SH-SY5Y (cell line): ENCODE results near the gene YIPF5.
A peak's percentile ranks its signal among the peaks of the same experiment; 100 is the strongest.

Experiments
- GATA2 ChIP-seq: IDR thresholded peaks from 2 replicates; pipeline ENCODE4 v1.6.1; 2011; ENCODE audit warnings: mild to moderate bottlenecking, low read depth, low read length
- GATA3 ChIP-seq: IDR thresholded peaks from 2 replicates; pipeline ENCODE4 v1.6.1; 2011; ENCODE audit warnings: low read depth, mild to moderate bottlenecking, low read length, moderate library complexity

The YIPF5 gene

DNA sequence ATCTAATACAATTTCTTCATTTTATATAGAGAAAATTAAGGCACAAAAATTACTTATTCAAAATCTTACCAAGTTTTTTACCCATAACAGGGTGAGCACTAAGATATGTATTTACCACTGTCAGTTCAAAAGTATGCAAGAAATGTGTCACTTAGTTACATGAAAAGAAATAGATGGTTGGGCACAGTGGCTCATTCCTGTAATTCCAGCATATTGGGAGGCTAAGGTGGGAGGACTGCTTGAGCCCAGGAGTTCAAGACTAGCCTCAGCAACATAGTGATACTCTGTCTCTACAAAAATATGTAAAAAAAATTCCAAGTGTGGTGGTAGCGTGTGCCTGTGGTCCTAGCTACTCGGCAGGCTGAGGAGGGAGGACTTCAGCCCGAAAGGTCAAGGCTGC is 19.4 kb downstream of the YIPF5 start:
- TF ChIP-seq GATA3 (no peak), GATA2 (no peak)

DNA sequence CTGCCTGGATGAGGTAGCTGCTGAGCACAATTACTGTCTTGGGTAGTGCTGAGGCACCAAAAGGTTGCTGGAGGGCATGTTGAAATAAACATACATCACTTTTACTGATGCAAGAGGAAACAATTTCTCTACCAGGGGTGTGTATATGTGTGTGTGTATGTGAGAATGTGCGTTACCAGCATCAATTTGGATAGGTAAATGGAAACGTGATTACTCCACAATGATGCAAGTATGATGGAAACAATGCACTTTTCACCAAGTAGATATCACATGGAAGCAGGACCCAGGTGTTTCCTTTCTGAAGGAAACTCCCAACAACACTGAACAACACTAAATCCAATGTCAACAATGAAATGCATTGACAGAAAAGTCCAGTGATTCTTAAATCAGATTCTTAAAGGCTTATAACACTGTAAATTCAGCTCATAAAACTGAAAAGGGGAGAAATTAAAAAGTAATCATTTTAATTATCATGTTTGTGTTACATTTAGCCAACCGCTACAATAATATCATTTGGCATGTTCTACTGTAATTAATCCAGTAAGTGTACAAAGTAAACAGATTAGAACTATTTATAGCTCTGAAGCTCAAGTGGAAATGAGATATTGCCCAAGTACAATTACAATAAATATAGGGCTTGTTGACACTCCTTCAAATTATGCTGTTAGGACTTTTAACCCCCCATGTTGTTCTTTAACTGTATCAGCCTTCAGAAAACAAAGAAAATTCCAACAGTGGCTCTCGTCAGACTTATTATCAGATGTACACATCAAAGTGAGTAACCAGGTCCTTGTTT is 25.3 kb downstream of the YIPF5 start:
- no peak for TF ChIP-seq GATA3
- no peak for TF ChIP-seq GATA2

DNA sequence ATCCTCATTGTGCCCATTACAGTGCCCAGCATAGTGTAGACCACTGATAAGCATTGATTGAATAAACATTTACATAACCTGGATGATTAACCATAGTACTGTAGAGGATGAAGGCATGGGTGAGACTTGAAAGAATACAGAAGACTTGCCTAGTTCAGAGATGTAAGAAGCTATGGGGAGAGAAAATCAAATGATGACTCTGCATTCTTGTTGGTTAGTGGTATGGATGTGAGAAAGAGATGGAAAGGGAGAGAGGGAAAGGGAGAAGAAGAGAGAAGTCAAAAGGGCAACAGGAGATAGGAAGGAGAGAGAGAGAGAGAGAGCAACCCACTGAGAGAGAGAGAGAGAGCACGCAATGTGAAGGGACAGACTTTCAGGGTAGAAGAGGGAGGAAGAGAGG is 26.8 kb downstream of the YIPF5 start:
- no peak for TF ChIP-seq GATA3
- no peak for TF ChIP-seq GATA2

DNA sequence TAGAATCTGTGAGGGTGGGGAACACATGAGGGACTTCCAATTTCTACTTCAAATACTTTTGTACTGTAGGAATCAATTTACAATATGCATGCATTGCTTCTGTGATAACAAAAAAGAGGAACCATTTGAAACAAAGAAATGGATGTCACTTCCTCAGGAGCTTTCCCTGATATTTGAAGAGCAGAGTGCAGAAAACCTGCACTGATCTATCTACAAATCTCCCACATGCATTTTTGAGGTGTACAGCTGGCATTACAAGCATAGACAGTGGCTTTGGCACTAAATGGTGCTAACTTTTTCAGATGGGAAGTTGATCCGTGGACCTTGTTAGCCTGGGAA is 27.7 kb downstream of the YIPF5 start:
- TF ChIP-seq GATA3, result no peak
- TF ChIP-seq GATA2, result no peak

DNA sequence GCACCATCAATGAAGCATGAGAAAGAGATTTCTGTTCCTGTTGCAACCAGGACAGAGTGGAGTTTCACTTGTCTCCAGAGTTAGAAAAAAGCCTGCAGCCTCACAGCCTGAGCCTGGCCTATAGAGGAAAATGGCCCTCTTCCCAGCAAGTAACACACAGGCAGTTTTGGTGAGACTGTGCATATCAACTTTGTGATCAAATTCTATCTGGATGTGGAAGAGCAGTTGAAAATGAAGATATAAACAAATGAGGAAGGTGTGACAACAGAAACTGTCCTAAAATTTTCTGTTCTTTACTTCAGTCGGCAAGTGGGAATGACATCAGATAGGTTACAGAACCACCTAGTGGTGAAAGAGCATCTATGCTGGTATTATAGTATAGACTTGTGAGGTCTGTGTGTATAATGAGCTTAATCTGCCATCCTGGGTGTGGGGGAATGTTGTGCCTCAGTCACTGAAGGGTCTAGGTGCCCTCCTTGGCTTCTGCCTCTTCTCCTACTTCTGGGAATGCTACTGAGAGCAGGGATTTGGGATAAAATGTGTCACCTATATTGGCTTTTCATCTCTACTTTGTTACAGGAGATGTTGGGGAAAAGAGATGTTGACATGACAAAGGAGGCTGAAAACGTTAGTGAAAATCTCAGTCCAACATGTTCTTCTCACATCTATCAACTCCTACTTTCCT is 28.2 kb downstream of the YIPF5 start:
- TF ChIP-seq GATA3, result no peak
- TF ChIP-seq GATA2, result no peak

DNA sequence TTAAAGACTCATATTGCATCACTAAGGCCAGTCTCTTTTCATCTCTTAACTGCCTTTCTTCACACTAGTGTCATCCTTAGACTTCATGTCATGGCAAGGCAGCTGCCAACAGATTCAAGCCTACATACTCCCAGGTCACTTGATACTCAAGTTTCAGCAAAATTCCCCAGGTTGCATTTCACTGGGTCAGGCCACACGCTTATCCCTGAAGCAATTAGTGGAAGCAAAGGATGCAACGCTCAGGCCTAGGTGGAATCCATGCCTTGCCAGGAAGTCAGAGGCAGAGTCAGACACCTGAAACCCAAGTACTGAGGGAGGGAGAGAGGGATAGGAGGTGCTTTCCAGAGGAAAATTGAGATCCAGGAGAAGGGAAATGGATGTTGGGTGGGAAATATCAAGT is 28.9 kb downstream of the YIPF5 start:
- no peak for TF ChIP-seq GATA2
- TF ChIP-seq GATA3, result no peak

DNA sequence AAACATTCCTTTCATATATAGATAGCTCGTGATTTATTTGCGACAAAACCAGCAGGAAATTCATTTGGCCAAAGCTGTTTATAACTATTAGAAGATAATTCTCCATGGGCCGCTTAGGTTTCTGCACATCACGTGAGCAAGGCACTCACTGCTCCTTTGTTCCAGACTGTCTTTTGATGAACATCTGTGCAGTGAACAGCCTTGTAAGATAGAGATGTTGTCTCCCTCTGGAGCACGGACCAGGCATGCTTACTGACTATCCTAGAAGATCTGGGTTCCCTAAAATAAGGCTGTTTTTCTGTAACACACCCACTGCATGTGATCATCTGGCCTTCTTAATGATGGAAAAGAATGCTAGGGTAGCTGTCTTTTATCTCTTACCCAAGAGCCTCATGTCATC is 30.9 kb downstream of the YIPF5 start:
- TF ChIP-seq GATA3 (no peak), GATA2 (no peak)

DNA sequence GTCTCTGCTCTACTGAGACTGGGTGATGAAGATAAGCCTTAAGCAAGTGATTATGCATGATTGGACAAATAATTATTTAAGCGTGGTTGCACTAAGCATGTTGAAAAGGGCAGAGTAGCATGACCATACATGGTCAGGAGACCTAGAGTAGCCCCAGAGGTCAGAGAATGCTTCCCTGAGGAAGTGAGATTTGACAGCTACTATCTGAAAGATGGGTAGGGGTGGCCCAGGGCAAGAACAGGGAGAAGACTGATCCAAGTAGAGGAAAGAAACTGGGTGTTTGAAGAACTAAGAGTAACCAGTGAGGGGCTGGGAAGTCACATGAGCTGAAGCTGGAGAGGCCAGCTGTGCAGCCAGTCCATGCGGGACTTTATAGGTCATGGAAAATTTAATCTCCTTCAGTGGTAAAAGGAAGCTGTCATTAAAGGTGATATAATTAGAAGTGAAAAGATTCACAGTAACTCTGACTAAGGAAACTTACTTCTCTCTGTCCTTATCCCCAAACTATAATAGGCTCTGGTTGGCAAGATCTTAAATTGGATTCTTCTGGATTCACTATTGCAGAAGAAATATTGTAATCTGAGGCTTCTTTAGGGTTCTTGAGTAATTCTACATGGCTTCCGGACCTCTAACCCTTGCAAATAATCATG is 35.2 kb downstream of the YIPF5 start:
- TF ChIP-seq GATA3, result no peak
- TF ChIP-seq GATA2, result no peak

DNA sequence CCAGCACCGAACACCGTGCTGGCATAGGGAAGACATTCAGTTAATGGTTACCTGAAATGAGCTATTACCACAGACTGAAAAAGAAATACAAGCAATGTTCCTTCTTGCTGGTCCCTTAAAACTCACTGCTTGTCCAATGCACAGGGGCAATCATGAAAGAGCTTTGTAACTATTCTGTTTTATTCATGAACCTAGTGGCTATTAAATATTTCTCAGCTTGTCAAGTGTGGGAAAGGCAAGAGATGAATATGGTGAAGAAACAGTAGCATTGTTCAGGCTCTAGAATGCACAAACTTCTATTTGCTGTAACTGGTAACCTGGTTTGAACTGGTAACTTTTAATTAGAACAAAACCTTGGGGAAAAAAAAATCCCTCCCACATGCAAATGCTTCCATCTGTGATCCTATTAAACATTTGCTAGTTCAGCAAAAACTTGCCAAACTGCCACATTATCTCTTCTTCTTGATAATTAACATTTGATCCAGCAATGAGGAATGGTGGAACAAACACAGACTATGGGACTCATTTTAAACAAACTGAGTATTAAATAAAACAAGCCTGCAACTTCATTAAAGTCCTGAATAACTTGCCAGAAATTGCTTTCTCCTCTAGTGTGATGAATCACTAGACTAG is 36.1 kb downstream of the YIPF5 start:
- TF ChIP-seq GATA2 (no peak), GATA3 (no peak)

DNA sequence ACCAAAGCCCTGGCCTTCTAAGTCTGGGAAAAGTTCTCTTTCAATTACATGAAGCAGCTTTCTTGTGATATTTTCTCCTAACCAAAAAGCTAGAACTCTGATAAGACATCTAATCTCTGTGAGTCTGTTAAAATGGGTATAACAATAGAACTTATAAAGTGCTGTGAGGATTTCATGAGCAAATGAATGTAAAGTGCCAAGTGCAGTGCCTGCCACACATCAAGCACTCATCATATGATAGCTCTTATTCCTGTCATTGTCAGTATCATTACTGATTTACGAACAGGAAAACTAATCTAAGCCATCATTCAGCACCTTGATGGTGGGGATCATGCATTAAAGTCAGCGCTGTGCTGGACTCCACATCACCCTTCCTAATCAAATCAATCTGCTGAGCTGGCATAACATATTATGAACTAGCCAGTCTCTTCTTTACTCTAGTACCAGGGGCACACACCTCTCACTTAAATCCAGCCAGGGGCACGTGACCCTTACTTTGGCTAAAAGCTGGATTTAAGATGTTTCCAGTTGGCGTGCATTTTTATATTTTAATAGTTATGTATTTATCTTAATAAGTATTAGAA is 37.3 kb downstream of the YIPF5 start:
- TF ChIP-seq GATA3 (no peak), GATA2 (no peak)

DNA sequence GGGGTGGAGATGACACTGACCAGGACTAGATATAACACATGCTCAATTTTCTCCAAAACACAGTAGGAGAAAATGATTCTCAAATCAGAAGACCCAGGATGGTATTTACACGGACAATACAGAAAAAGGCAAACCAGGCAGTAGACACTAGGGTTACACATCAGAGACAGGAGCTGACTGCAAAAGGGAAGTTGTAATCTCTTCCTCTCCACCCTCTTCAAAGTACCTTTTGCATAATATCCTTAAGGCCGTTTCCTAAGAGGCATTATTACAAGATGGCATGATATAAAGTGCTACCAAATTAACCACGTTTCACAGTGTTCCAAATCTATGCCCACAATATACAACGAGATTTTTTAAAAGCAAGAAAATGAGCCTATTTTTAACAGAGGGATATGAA is 39.2 kb downstream of the YIPF5 start:
- TF ChIP-seq GATA3 (no peak), GATA2 (no peak)

DNA sequence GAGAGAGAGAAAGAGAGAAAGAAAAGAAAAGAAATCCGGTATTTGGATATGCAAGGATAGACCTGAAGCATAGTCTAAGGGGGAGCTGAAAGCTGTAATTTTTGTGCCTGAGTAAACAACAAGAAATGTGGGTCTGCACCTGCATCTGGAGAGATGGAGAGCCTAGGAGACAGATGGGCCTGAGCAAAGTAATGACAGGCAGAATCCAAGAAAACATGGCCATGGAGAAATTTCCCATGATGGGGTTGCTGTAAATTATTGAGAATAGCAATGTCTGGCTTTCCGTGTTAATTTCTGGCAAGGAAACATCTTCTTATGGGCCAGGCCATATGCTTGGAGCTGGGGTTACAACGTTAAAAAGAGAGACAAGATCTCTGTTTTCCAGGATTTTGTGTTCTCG is 40.2 kb downstream of the YIPF5 start:
- TF ChIP-seq GATA3 (no peak), GATA2 (no peak)

DNA sequence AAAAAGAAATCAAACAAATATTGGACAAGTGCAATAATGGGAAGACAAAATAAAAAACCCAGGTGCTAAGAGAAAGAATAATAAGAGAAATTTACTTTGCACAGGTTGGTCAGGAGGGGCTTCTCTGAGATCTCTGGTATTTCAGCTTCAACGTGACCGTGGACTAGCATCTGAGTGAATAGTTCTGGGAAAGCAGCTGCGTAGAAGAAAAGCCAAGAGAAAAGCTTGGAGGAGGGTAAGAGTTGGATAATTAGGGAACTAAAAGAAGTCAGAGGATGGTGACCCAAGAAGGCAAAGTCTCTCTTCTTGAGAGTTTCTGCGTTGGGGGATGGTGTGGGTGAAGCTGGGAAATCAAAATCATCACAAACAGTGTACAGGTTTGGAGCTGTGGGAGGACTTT is 41.6 kb downstream of the YIPF5 start:
- TF ChIP-seq GATA3 (no peak), GATA2 (no peak)

DNA sequence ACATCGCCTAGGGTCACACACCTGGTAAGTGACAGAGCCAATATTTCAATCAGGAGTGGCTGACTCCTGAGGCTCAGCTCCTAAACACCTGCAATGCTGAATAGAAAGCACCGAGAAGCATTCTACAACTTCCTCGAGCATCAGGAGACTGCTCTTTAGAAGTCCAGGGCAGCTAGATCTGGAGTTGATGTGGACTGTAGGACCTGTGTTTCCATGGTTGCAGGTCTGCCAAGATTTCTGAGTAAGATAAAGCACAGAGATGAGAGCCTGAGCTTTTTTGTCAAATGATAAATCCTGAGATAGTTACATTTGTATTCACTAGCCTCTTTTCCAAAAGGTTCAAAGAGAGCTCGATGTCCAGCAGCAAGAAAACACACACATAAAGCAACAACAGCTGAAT is 43.8 kb downstream of the YIPF5 start:
- TF ChIP-seq GATA2 (peak; percentile 66), GATA3 (peak; percentile 41; the same call in 1 of the 2 replicates)
